GM12878 (cell line): ENCODE data around the gene BRME1. TPM values are rescaled to one million over a fixed set of nuclear protein-coding genes. Genes with fewer than 3 reads are reported as not detected.
A peak's percentile ranks its signal among the peaks of the same experiment; 100 is the strongest.

Experiments
- ATAC-seq: fragments of 200-7000 bp; cut with Tn5 transposase; 3 replicates; pipeline ENCODE4 v1.9.1; 2020; ENCODE audit warnings: mild to moderate bottlenecking, moderate library complexity
- BruUV-seq: library from RNA; stranded (reverse); fragments of 400-500 nt; replicated peaks from 2 replicates; lab custom pipeline; 2021; lab: Mats Ljungman, UMichigan
- CTCF ChIA-PET: fragments of 300-600 bp; sonication (Branson Sonifier 250); formaldehyde crosslinking; extraction: SDS; loops from one replicate; lab custom pipeline; 2021; ENCODE audit warnings: inconsistent platforms; lab: Yijun Ruan, JAX
- POLR2A ChIA-PET: fragments of 350-600 bp; formaldehyde crosslinking; extraction: SDS; loops from one replicate; lab custom pipeline; 2021; ENCODE audit warnings: inconsistent platforms; lab: Charles Lee
- RAD21 ChIA-PET: fragments of 300-600 bp; sonication (Branson Sonifier 250); formaldehyde crosslinking; loops from one replicate; lab custom pipeline; 2023; ENCODE audit warnings: antibody characterized with exemption; ENCODE audit not compliant: unreplicated experiment; lab: Charles Lee
- SMC1A ChIA-PET: fragments of 300-600 bp; sonication (Branson Sonifier 250); formaldehyde crosslinking; loops from one replicate; lab custom pipeline; 2023; ENCODE audit not compliant: unreplicated experiment, uncharacterized antibody; lab: Charles Lee
- DNase-seq: peaks from one replicate; pipeline ENCODE4 v3.0.0-alpha.2; 2011; ENCODE audit warnings: low read depth, low spot score
- FAIRE-seq: peaks from 3 replicates; lab custom pipeline; 2011; peaks lifted over from hg19 to GRCh38; lab: Jason Lieb, UNC
- H2AFZ ChIP-seq: 2 replicates; pipeline ENCODE4 v1.6.0; 2011; ENCODE audit warnings: low read depth, low read length, control low read depth; ENCODE audit not compliant: control insufficient read depth
- H3K27ac ChIP-seq: 2 replicates; pipeline ENCODE4 v1.5.1; 2011; ENCODE audit warnings: control low read depth; ENCODE audit not compliant: control insufficient read depth, insufficient read depth
- H3K27me3 ChIP-seq, 2 experiments: replicated peaks in 1 of 2; 2 replicates each; pipeline versions ENCODE4 v1.6.0 to v1.6.1; 2011; ENCODE audit warnings: low read length in 1 of 2; ENCODE audit not compliant: control insufficient read depth in 2 of 2, insufficient read depth in 2 of 2
- H3K36me3 ChIP-seq, 2 experiments: 2 replicates each; pipeline ENCODE4 v1.5.1; 2011; ENCODE audit warnings: low read length in 1 of 2; ENCODE audit not compliant: control insufficient read depth in 2 of 2, insufficient read depth in 2 of 2
- H3K4me1 ChIP-seq: 2 replicates; pipeline ENCODE4 v1.6.1; 2011; ENCODE audit warnings: mild to moderate bottlenecking, low read length, moderate library complexity, mixed read lengths; ENCODE audit not compliant: control insufficient read depth, insufficient read depth
- H3K4me2 ChIP-seq: 2 replicates; pipeline ENCODE4 v1.6.0; 2011; ENCODE audit warnings: control low read depth; ENCODE audit not compliant: control insufficient read depth, insufficient read depth
- H3K4me3 ChIP-seq: fragments of 200-600 bp; sonication (generic); 2 replicates; pipeline ENCODE4 v1.5.1; 2016
- H3K79me2 ChIP-seq: 2 replicates; pipeline ENCODE4 v1.6.0; 2011; ENCODE audit warnings: low read length; ENCODE audit not compliant: control insufficient read depth, insufficient read depth
- H3K9ac ChIP-seq: 2 replicates; pipeline ENCODE4 v1.8.0; 2011; ENCODE audit warnings: low read length, control low read depth, mixed read lengths; ENCODE audit not compliant: control insufficient read depth, insufficient read depth
- H3K9me3 ChIP-seq: replicated peaks from 3 replicates; pipeline ENCODE4 v1.5.1; 2011; ENCODE audit warnings: mild to moderate bottlenecking, low read length; ENCODE audit not compliant: control insufficient read depth, insufficient read depth
- H4K20me1 ChIP-seq: 2 replicates; pipeline ENCODE4 v1.6.0; 2011; ENCODE audit not compliant: control insufficient read depth, insufficient read depth
- BHLHE40 ChIP-seq, 2 experiments: fragments of 450-650 bp in 1 of 2; IDR thresholded peaks; 2 replicates each; pipeline ENCODE4 v1.6.1; 2011 to 2017; ENCODE audit warnings: low read depth in 2 of 2, borderline replicate concordance in 1 of 2, improper control_type of control experiment in 1 of 2, low read length in 1 of 2, mild to moderate bottlenecking in 1 of 2
- CTCF ChIP-seq, 3 experiments: IDR thresholded peaks in 2 of 3; conservative IDR thresholded peaks in 1 of 3; 2 replicates each; pipeline ENCODE4 v1.5.1; 2011; ENCODE audit warnings: low read depth in 3 of 3, low read length in 3 of 3, mild to moderate bottlenecking in 3 of 3, control low read depth in 2 of 3, moderate library complexity in 2 of 3, inconsistent platforms in 1 of 3, mixed read lengths in 1 of 3; ENCODE audit not compliant: control insufficient read depth in 2 of 3, insufficient read depth in 1 of 3; ENCODE audit errors: extremely low read depth in 1 of 3
- NR2C2 ChIP-seq: IDR thresholded peaks from 2 replicates; pipeline ENCODE4 v1.6.1; 2011; ENCODE audit warnings: borderline replicate concordance, low read depth; ENCODE audit not compliant: control insufficient read depth, insufficient read length
- NR2F1 ChIP-seq: fragments of 450-650 bp; conservative IDR thresholded peaks from 2 replicates; pipeline ENCODE4 v1.6.1; 2017; ENCODE audit warnings: mild to moderate bottlenecking
- RELA ChIP-seq: fragments of 450-650 bp; IDR thresholded peaks from 2 replicates; pipeline ENCODE4 v1.8.0; 2014; ENCODE audit warnings: borderline replicate concordance; ENCODE audit not compliant: partially characterized antibody
- SUPT20H ChIP-seq: IDR thresholded peaks from 2 replicates; pipeline ENCODE4 v1.6.1; 2011; ENCODE audit warnings: low read depth, mild to moderate bottlenecking, low read length, moderate library complexity, borderline replicate concordance; ENCODE audit not compliant: control insufficient read depth
- SUZ12 ChIP-seq: fragments of 200-600 bp; sonication (generic); IDR thresholded peaks from one replicate; pipeline ENCODE4 v1.6.1; 2018; ENCODE audit warnings: antibody characterized with exemption, mild to moderate bottlenecking; ENCODE audit not compliant: unreplicated experiment
- WGBS: methylation state at CpG from one replicate; pipeline ENCODE4 v1.1.6; 2016; ENCODE audit warnings: low lambda C conversion rate; ENCODE audit not compliant: insufficient replicate concordance, insufficient coverage; ENCODE audit errors: missing lambda C conversion rate; 5-methylcytosine and 5-hydroxymethylcytosine counted together
- in situ Hi-C: fragments of 300-500 bp; cut with MboI; formaldehyde crosslinking; loops from 9 replicates; pipeline ENCODE4 v1.14.3; 2018; ENCODE audit warnings: mixed read lengths
- intact Hi-C: fragments of 100-400 bp; cut with micrococcal nuclease; formaldehyde crosslinking; loops from one replicate; pipeline ENCODE4 v1.14.2; 2022; ENCODE audit not compliant: unreplicated experiment
- polyA plus RNA-seq, 11 experiments: library from polyadenylated mRNA; depleted of rRNA in 4 of 11; unstranded in 6 of 11; stranded (reverse) in 5 of 11; fragments of >200 nt; fragmentation: Nextera tagmentation in 4 of 11; fragmentation: Illumina TruSeq in 1 of 11; extraction: Ambion mirVana in 4 of 11; extraction: Trizol in 1 of 11; gene quantifications; 1 replicate in 1 of 11; 2 replicates in 10 of 11; pipeline versions ENCODE4 v1.2.1 to v1.2.3, GENCODE V29; 2011 to 2016; ENCODE audit warnings: inconsistent platforms in 2 of 11, missing spikeins in 2 of 11, low read depth in 1 of 11
- total RNA-seq, 4 experiments: library from RNA; depleted of rRNA in 3 of 4; stranded (reverse); fragments of >200 nt in 3 of 4; fragmentation: Illumina TruSeq in 1 of 4; extraction: Trizol in 1 of 4; gene quantifications; 2 replicates each; pipeline versions ENCODE4 v1.2.1 to v1.2.3, GENCODE V29; 2013 to 2021

The BRME1 gene
- total and polyA plus RNA-seq, 10 of the 15 experiments (the other 5 are each of a cell fraction or from before 2014, with no cell fraction given): 0.07 to 2.2 (median 1.1) TPM; not detected in 1

GRCh38 chr19:13864667-13865570, 41.0 kb downstream of the BRME1 start (continued):
- TF ChIP-seq RELA (no peak), SUZ12 (peak; percentile 74), SUPT20H (no peak), BHLHE40 (IDR thresholded peaks at IDR 0.05; ENCODE audit: borderline replicate concordance in 1 of 2, low read depth in 2 of 2, low read length in 1 of 2) (peak in 1 of 2 experiments; percentile 44; a peak in 2 of 4 replicates), CTCF (IDR thresholded peaks at IDR 0.05 in 2 of 3, conservative IDR thresholded peaks at IDR 0.05 in 1 of 3; ENCODE audit: control insufficient read depth in 2 of 3, extremely low read depth in 1 of 3, insufficient read depth in 1 of 3, low read depth in 3 of 3, low read length in 3 of 3) (no peak)

- H3K36me3 ChIP-seq: no peaks in the 10 kb centered on the region
- ATAC-seq (no peak), FAIRE-seq (no peak), DNase-seq (no peak)
- POLR2A ChIA-PET: interaction anchor here (0.7 to 8.5 kb wide), 5 partner anchors 13 to 80 kb away, joined by 3 to 85 read pairs (median 37); partner anchors contain the start of gene ZSWIM4
- H3K27me3 ChIP-seq: peaks cover 0 to 1% of the 10 kb centered on the region in 2 experiments; a peak in 2 of 4 replicates
- H3K4me3 ChIP-seq: no peak overlapping the region
- H4K20me1 ChIP-seq: no peaks in the 10 kb centered on the region
- no TSS peak for BruUV-seq
- TF ChIP-seq NR2F1 (peak; percentile 34; the same call in 1 of the 2 replicates), NR2C2 (no peak)
- no peak overlapping the region for H3K9ac ChIP-seq
- RAD21 ChIA-PET: interaction anchor here (0.5 to 3.8 kb wide), 12 partner anchors 8 to 274 kb away, joined by 3 to 68 read pairs (median 17); partner anchors contain the start of gene C19orf53
- intact Hi-C loops: loop anchor here (5.0 kb wide), 2 partner anchors 142 to 587 kb away; no protein-coding TSS in a partner anchor
- no peaks in the 10 kb centered on the region for H3K79me2 ChIP-seq
- SMC1A ChIA-PET: interaction anchor here (1.9 to 4.6 kb wide), 5 partner anchors 24 to 116 kb away, joined by 6 to 65 read pairs (median 21); partner anchors contain the start of gene C19orf53
- no peak overlapping the region for H3K27ac ChIP-seq
- no peak overlapping the region for H3K4me2 ChIP-seq
- 37% methylated on average over 13 of the region's 13 CpGs for WGBS
- H2AFZ ChIP-seq: no peak overlapping the region
- peaks cover 8% of the 10 kb centered on the region for H3K4me1 ChIP-seq
- in situ Hi-C loops: loop anchor here (5.0 kb wide), 3 partner anchors 82 to 587 kb away; no protein-coding TSS in a partner anchor
- H3K9me3 ChIP-seq: no peaks in the 10 kb centered on the region; the same call in 2 of the 3 replicates
- CTCF ChIA-PET: interaction anchor here (1.3 to 4.6 kb wide), 14 partner anchors 7 to 267 kb away, joined by 4 to 136 read pairs (median 12); partner anchors contain the start of gene ZSWIM4
Measured at GRCh38 chr19:13864046-13864666, 41.8 kb downstream of the BRME1 start.
